CD14-positive monocyte (primary cell): ENCODE data around the gene CILP2. TPM values are rescaled to one million over a fixed set of nuclear protein-coding genes. Genes with fewer than 3 reads are reported as not detected.

Source experiments
- DNase-seq, 3 donors: peaks; one replicate each; pipeline ENCODE4 v3.0.0-alpha.2; 2011 to 2022
- H2AFZ ChIP-seq: 2 replicates; pipeline ENCODE4 v1.6.0; 2012; ENCODE audit warnings: mild to moderate bottlenecking, low read depth, low read length, inconsistent platforms; ENCODE audit not compliant: insufficient read depth, poor library complexity, severe bottlenecking
- H3K27ac ChIP-seq, 2 donors: 1 replicate in 1 of 2; 2 replicates in 1 of 2; pipeline ENCODE4 v1.5.1; 2012 to 2013; ENCODE audit warnings: low read length in 2 of 2, control low read depth in 1 of 2, inconsistent platforms in 1 of 2, low read depth in 1 of 2, mild to moderate bottlenecking in 1 of 2
- H3K27me3 ChIP-seq, 2 donors: one replicate each; pipeline versions ENCODE4 v1.6.0 to v1.6.1; 2011 to 2013; ENCODE audit warnings: low read length in 2 of 2; ENCODE audit not compliant: control insufficient read depth in 2 of 2, insufficient read depth in 2 of 2
- H3K36me3 ChIP-seq, 2 donors: replicated peaks in 1 of 2; 1 replicate in 1 of 2; 2 replicates in 1 of 2; pipeline versions ENCODE4 v1.5.1 to v1.6.1; 2012 to 2013; ENCODE audit warnings: low read length in 2 of 2, control low read depth in 1 of 2, inconsistent platforms in 1 of 2, mild to moderate bottlenecking in 1 of 2; ENCODE audit not compliant: insufficient read depth in 2 of 2, control insufficient read depth in 1 of 2
- H3K4me1 ChIP-seq, 2 donors: 1 replicate in 1 of 2; 2 replicates in 1 of 2; pipeline versions ENCODE4 v1.5.1 to v1.6.1; 2012 to 2013; ENCODE audit warnings: low read length in 2 of 2, control low read depth in 1 of 2, inconsistent platforms in 1 of 2, mild to moderate bottlenecking in 1 of 2, moderate library complexity in 1 of 2; ENCODE audit not compliant: insufficient read depth in 2 of 2, control insufficient read depth in 1 of 2
- H3K4me2 ChIP-seq: replicated peaks from 2 replicates; pipeline ENCODE3; 2012; ENCODE audit warnings: low read length, moderate library complexity, mild to moderate bottlenecking; ENCODE audit not compliant: poor library complexity, severe bottlenecking; ENCODE audit errors: extremely low read depth
- H3K4me3 ChIP-seq, 3 experiments: fragments of 200-600 bp in 1 of 3; sonication (generic) in 1 of 3; replicated peaks in 1 of 3; 1 replicate in 2 of 3; 2 replicates in 1 of 3; pipeline ENCODE4 v1.5.1; 2011 to 2013; ENCODE audit warnings: low read length in 3 of 3, mild to moderate bottlenecking in 3 of 3, control low read depth in 2 of 3, low read depth in 2 of 3, inconsistent platforms in 1 of 3, moderate library complexity in 1 of 3
- H3K79me2 ChIP-seq: 2 replicates; pipeline ENCODE4 v1.6.0; 2012; ENCODE audit warnings: mild to moderate bottlenecking, control low read depth, inconsistent platforms, low read length, moderate library complexity; ENCODE audit not compliant: insufficient read depth
- H3K9ac ChIP-seq: 2 replicates; pipeline ENCODE4 v1.6.0; 2017; ENCODE audit warnings: low read length, mild to moderate bottlenecking; ENCODE audit not compliant: insufficient read depth, poor library complexity, severe bottlenecking
- H3K9me3 ChIP-seq, 2 donors: replicated peaks in 1 of 2; 1 replicate in 1 of 2; 2 replicates in 1 of 2; pipeline versions ENCODE4 v1.5.1 to v1.6.1; 2012 to 2013; ENCODE audit warnings: low read length in 2 of 2, control low read depth in 1 of 2; ENCODE audit not compliant: control insufficient read depth in 1 of 2, insufficient read depth in 1 of 2
- H4K20me1 ChIP-seq: 2 replicates; pipeline ENCODE4 v1.6.0; 2012; ENCODE audit warnings: mild to moderate bottlenecking, low read length, control low read depth, moderate library complexity; ENCODE audit not compliant: insufficient read depth
- H3K27ac Mint-ChIP-seq, 7 donors: one replicate each; pipeline ENCODE4 v1.8.0; 2020; ENCODE audit warnings: mild to moderate bottlenecking in 7 of 7, mixed read lengths in 7 of 7, moderate library complexity in 6 of 7, inconsistent platforms in 2 of 7
- H3K27me3 Mint-ChIP-seq, 3 donors: one replicate each; pipeline ENCODE4 v1.8.0; 2021 to 2022; ENCODE audit warnings: low read depth in 3 of 3, mild to moderate bottlenecking in 3 of 3, mixed read lengths in 3 of 3, moderate library complexity in 3 of 3, inconsistent platforms in 1 of 3
- H3K36me3 Mint-ChIP-seq, 2 donors: one replicate each; pipeline ENCODE4 v1.8.0; 2020; ENCODE audit warnings: mixed read lengths in 2 of 2, inconsistent platforms in 1 of 2, mild to moderate bottlenecking in 1 of 2
- H3K4me1 Mint-ChIP-seq: one replicate; pipeline ENCODE4 v1.8.0; 2020; ENCODE audit warnings: mild to moderate bottlenecking, mixed read lengths
- H3K4me3 Mint-ChIP-seq, 2 donors: one replicate each; pipeline ENCODE4 v1.8.0; 2020; ENCODE audit warnings: mild to moderate bottlenecking in 2 of 2, mixed read lengths in 2 of 2, moderate library complexity in 1 of 2
- H3K9me3 Mint-ChIP-seq, 7 donors: one replicate each; pipeline ENCODE4 v1.8.0; 2020 to 2022; ENCODE audit warnings: mixed read lengths in 7 of 7, mild to moderate bottlenecking in 6 of 7, moderate library complexity in 6 of 7, inconsistent platforms in 2 of 7
- CTCF ChIP-seq: fragments of 200-600 bp; IDR thresholded peaks from one replicate; pipeline ENCODE4 v1.8.0; 2022; ENCODE audit warnings: antibody characterized with exemption, mild to moderate bottlenecking
- WGBS: methylation state at CpG from one replicate; pipeline ENCODE4 v1.1.5; 2013; ENCODE audit warnings: missing lambda C conversion rate; ENCODE audit not compliant: insufficient coverage; 5-methylcytosine and 5-hydroxymethylcytosine counted together
- intact Hi-C, 2 donors: fragments of 100-400 bp; cut with micrococcal nuclease; formaldehyde crosslinking; loops; one replicate each; pipeline versions ENCODE4 v1.15.0 to v1.15.1; 2023
- polyA plus RNA-seq, 3 donors: library from polyadenylated mRNA; depleted of rRNA in 1 of 3; unstranded in 2 of 3; stranded (reverse) in 1 of 3; fragments of 300-500 nt in 2 of 3; fragments of >200 nt in 1 of 3; fragmentation: Illumina TruSeq in 2 of 3; gene quantifications; 1 replicate in 2 of 3; 2 replicates in 1 of 3; pipeline ENCODE4 v1.2.3, GENCODE V29; 2012 to 2021

Gene CILP2
- polyA plus RNA-seq, 3 donors = 0.04 TPM; not detected in 2

- H3K4me1 Mint-ChIP-seq = peaks cover 33% of the 10 kb centered on the region
- peaks cover 33 to 40% of the 10 kb centered on the region in 2 donors for H3K4me1 ChIP-seq
- peaks cover 8 to 34% of the 10 kb centered on the region in 2 donors for H3K27me3 ChIP-seq
- peak overlapping the region; percentile 62 for H2AFZ ChIP-seq
- H4K20me1 ChIP-seq = no peaks in the 10 kb centered on the region
- peak overlapping the region; percentile 21 to 85 (median 64) for H3K27ac Mint-ChIP-seq
- H3K36me3 ChIP-seq = no peaks in the 10 kb centered on the region
- H3K27me3 Mint-ChIP-seq = peaks cover 30 to 45% (median 35%) of the 10 kb centered on the region in 3 donors
- peak overlapping the region in 1 of 2 donors; percentile 48 for H3K4me3 Mint-ChIP-seq
- intact Hi-C loops = no loop called here
- DNase-seq = peak; percentile 69 to 89 (median 69)
- H3K4me3 ChIP-seq = peak overlapping the region in 1 of 3 experiments; percentile 7
- TF ChIP-seq CTCF = no peak
- peak overlapping the region; percentile 12 for H3K4me2 ChIP-seq
- H3K9me3 ChIP-seq = peaks cover 16 to 23% of the 10 kb centered on the region in 2 donors
- WGBS = 19% methylated on average over 8 of the region's 12 CpGs
- H3K27ac ChIP-seq = peak overlapping the region; percentile 4 to 24
- no peaks in the 10 kb centered on the region for H3K36me3 Mint-ChIP-seq
- no peak overlapping the region for H3K9ac ChIP-seq
- no peaks in the 10 kb centered on the region for H3K79me2 ChIP-seq
- peaks cover 6 to 37% (median 19%) of the 10 kb centered on the region in 7 donors for H3K9me3 Mint-ChIP-seq
Observed at GRCh38 chr19:19542507-19542906, 4.4 kb downstream of the CILP2 start.

- TF ChIP-seq CTCF = no peak
- H2AFZ ChIP-seq = peak overlapping the region; percentile 62
- intact Hi-C loops = no loop called here
- DNase-seq = no peak
- peak overlapping the region in 1 of 2 donors; percentile 24 for H3K27ac ChIP-seq
- H3K4me1 Mint-ChIP-seq = peaks cover 29% of the 10 kb centered on the region
- no peak overlapping the region for H3K4me3 Mint-ChIP-seq
- H3K79me2 ChIP-seq = no peaks in the 10 kb centered on the region
- H3K9ac ChIP-seq = no peak overlapping the region
- H3K27ac Mint-ChIP-seq = peak overlapping the region in 5 of 7 donors; percentile 15 to 85 (median 73)
- H3K9me3 ChIP-seq = peaks cover 16 to 23% of the 10 kb centered on the region in 2 donors
- no peak overlapping the region for H3K4me3 ChIP-seq
- H3K4me2 ChIP-seq = no peak overlapping the region
- H3K36me3 ChIP-seq = no peaks in the 10 kb centered on the region
- no peaks in the 10 kb centered on the region for H3K36me3 Mint-ChIP-seq
- WGBS = 96% methylated on average over 13 of the region's 13 CpGs
- peaks cover 8 to 28% of the 10 kb centered on the region in 2 donors for H3K27me3 ChIP-seq
- H4K20me1 ChIP-seq = no peaks in the 10 kb centered on the region
- H3K27me3 Mint-ChIP-seq = peaks cover 25 to 39% (median 30%) of the 10 kb centered on the region in 3 donors
- peaks cover 6 to 34% (median 15%) of the 10 kb centered on the region in 7 donors for H3K9me3 Mint-ChIP-seq
- H3K4me1 ChIP-seq = peaks cover 33 to 38% of the 10 kb centered on the region in 2 donors
Observed at GRCh38 chr19:19543101-19543500, 5.0 kb downstream of the CILP2 start.
